Fibroblast of skin of right quadriceps (primary cell): Measurements from ENCODE around the gene NFAT5.

ENCODE experiments used
- DNase-seq: peaks from one replicate; pipeline ENCODE4 v3.0.0-alpha.2; 2013

Gene NFAT5

DNA sequence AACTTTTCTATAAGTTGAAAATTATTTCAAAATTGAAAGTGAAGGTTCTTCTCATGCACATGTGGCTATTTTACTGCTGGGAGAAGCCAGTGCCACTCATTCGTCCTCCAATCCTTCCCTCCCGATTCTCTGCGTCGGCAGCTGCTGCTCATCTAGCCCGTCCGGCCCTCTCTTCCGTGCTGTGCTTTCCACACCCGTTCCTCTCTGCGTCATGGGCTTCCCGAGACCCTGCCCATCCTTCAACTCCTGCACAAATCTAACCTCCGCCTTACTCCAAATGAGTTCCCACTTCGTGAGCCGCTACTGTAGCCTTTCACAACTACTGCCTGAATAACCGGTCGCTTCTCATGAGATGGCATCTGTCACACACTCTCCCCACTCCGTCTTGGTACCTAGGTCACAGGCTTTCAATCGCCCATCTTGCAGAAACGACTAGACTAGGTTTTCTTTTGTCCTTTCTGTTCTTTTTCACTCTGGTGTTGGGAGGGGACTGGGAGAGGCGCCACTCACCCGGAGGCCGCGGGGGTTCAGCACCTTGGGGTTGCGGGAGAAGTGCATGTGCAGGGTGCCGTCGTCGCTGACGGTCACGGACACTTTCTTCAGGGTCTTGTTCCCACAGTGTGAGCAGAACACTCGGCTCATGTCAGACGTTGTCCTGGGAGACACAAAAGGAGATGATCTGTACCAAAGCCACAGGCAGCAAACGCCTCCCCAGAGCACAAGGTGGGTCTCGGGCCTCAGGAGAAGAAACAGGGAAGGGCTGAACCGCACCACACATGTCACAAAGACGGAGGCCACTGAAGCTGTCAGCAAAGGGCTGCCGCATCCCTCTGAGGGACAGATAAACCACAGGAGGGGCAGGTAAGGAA, 178.8 kb downstream of the NFAT5 start:
- DNase-seq = no peak

DNA sequence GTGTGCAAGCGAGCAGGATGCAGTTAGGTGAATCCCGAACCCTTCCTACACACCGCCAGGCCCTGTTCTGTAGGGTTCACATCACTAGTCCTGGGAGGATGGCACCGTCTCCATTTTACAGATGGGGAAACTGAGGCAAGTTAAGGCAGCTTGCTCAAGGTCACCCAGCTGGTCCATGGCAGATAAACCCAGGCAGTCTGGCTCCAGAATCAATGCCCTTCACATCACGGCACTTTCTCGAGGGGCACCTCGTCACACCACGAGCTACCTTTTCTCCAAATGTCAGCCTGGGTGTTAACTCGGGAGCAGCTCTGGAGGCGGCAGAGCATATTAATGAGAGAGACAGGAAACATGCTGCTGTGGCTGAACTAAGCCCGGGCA, 179.5 kb downstream of the NFAT5 start:
- DNase-seq = no peak

GRCh38 chr16:69745959-69746358, 180.2 kb downstream of the NFAT5 start:
- no peak for DNase-seq

- DNase-seq = no peak
Measured at GRCh38 chr16:69747115-69747514, 181.3 kb downstream of the NFAT5 start.

- no peak for DNase-seq
Measured at GRCh38 chr16:69748694-69749345, 183.1 kb downstream of the NFAT5 start.

- no peak for DNase-seq
Measured at GRCh38 chr16:69754143-69754468, 188.3 kb downstream of the NFAT5 start.
